Activated CD8-positive, alpha-beta memory T cell treated with anti-CD3 and anti-CD28 coated beads, Interleukin-2, amount 50 U/mL, for 1 hour (primary cell): ENCODE results near the gene ARL13A.
"Not testable (repeated sequence)": the region's sequence is repeated elsewhere in the genome, so short reads cannot be mapped to it uniquely, and the experiment has no call there.

ENCODE experiments used
- DNase-seq: peaks from one replicate; pipeline ENCODE4 v3.0.0-alpha.2; 2020; ENCODE audit errors: extremely low read depth

ARL13A gene

GRCh38 chrX:100969408-100969807, at the start of gene ARL13A:
ARL13A (plus strand) TSS chrX:100969708; CDS start chrX:100973690, 3,982 bp downstream.
- no peak for DNase-seq

- DNase-seq, result no peak
Measured at GRCh38 chrX:100924375-100924774, 45.1 kb upstream of the ARL13A start.

GRCh38 chrX:100926453-100926852, 43.1 kb upstream of the ARL13A start:
- DNase-seq, result no peak

- DNase-seq, result no peak
Measured at GRCh38 chrX:100928660-100929613, 40.6 kb upstream of the ARL13A start, which contains the start of gene XKRX. XKRX (minus strand) TSS chrX:100928917; CDS start chrX:100928304, 613 bp downstream.

GRCh38 chrX:100931218-100931924, 38.1 kb upstream of the ARL13A start:
- no peak for DNase-seq

- DNase-seq, result no peak
Measured at GRCh38 chrX:100931925-100932285, 37.6 kb upstream of the ARL13A start.

- no peak for DNase-seq
Measured at GRCh38 chrX:100935767-100936166, 33.7 kb upstream of the ARL13A start.

GRCh38 chrX:100939333-100939732, 30.2 kb upstream of the ARL13A start:
- no peak for DNase-seq

GRCh38 chrX:100944601-100945000, 24.9 kb upstream of the ARL13A start:
- DNase-seq, result no peak

- DNase-seq, result no peak
Measured at GRCh38 chrX:100946299-100946927, 23.1 kb upstream of the ARL13A start.

GRCh38 chrX:100948557-100948956, 21.0 kb upstream of the ARL13A start:
- DNase-seq, result no peak

- DNase-seq, result no peak
Measured at GRCh38 chrX:100962811-100963210, 6.7 kb upstream of the ARL13A start.

- DNase-seq, result no peak
Measured at GRCh38 chrX:100964362-100964761, 5.1 kb upstream of the ARL13A start.

GRCh38 chrX:100969936-100970335, 428 bp downstream of the ARL13A start:
- no peak for DNase-seq

- DNase-seq, result no peak
Measured at GRCh38 chrX:100973411-100973810, 3.9 kb downstream of the ARL13A start.

- DNase-seq, result no peak
Measured at GRCh38 chrX:100975212-100975611, 5.7 kb downstream of the ARL13A start.

- DNase-seq, result no peak
Measured at GRCh38 chrX:100976211-100976610, 6.7 kb downstream of the ARL13A start.

GRCh38 chrX:100979881-100980607, 10.5 kb downstream of the ARL13A start:
- no peak for DNase-seq

- DNase-seq, result no peak
Measured at GRCh38 chrX:100980608-100981497, 11.3 kb downstream of the ARL13A start.

GRCh38 chrX:100981498-100981845, 12.0 kb downstream of the ARL13A start:
- not testable (repeated sequence) for DNase-seq

GRCh38 chrX:100984818-100985217, 15.3 kb downstream of the ARL13A start:
- no peak for DNase-seq
